IPS-20b (cell line): ENCODE measurements around the gene PERCC1.

ENCODE experiments used
- H3K27ac ChIP-seq: one replicate; pipeline ENCODE4 v1.5.1; 2013; ENCODE audit warnings: low read length
- H3K27me3 ChIP-seq: 2 replicates; pipeline ENCODE4 v1.6.1; 2013; ENCODE audit warnings: mild to moderate bottlenecking, low read length, inconsistent platforms; ENCODE audit not compliant: insufficient read depth
- H3K36me3 ChIP-seq: 2 replicates; pipeline ENCODE4 v1.6.1; 2013; ENCODE audit warnings: low read depth, mild to moderate bottlenecking, inconsistent platforms, low read length, moderate library complexity; ENCODE audit not compliant: insufficient read depth
- H3K4me1 ChIP-seq: 2 replicates; pipeline ENCODE4 v1.6.1; 2013; ENCODE audit warnings: mild to moderate bottlenecking, control low read depth, inconsistent platforms, low read length, moderate library complexity; ENCODE audit not compliant: insufficient read depth
- H3K4me3 ChIP-seq: 2 replicates; pipeline ENCODE4 v1.5.1; 2013; ENCODE audit warnings: mild to moderate bottlenecking, low read length, inconsistent platforms
- H3K9ac ChIP-seq: 2 replicates; pipeline ENCODE4 v1.6.1; 2013; ENCODE audit warnings: low read depth, mild to moderate bottlenecking, inconsistent platforms, low read length, moderate library complexity
- H3K9me3 ChIP-seq: 2 replicates; pipeline ENCODE4 v1.6.1; 2013; ENCODE audit warnings: mild to moderate bottlenecking, low read depth, low read length, inconsistent platforms; ENCODE audit not compliant: insufficient read depth

Gene PERCC1

DNA sequence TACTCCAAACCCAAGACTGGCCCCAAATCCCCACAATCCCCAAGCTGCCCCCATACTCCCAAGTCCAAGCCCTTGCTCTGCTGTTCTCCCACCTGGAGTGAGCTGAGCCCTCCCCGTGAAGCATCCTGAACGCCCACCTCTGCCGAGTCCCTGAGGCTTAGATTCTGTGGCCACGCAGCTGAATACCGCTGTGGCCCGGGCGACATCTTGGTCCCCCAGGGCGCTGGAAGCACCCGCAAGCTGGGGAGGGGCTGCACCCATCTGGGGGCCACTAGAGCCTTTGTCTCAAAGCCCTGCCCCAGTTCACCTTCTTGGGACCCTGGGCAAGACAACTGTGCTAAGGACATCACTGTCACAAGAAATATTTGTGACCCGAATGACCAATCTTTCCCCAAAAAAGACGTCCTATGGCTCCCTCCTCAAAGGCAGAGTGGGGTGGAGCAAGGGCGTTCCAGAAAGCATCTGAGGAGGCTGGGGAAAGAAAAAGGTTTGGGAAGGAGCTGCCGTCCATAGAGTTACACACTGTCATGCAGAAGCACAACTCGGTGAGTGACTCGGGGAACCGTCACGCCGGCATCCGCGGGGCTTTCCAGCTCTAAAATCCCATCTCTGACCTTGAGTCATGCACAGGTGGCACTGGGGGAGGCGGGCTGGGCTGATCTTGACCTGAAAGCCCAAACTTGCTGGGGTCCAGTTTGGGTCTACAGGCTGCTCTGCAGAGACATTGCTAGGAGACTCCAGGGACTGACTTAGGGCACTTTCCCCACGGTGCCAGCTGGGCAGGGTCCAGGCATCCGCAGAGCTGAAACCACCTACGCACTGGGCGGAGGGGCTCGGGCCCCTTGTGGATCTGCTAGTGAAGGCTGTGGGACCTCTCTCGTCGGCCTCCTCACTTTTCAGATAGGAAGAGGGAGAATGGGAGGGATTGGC is 51.3 kb downstream of the PERCC1 start:
- Histone ChIP-seq H3K9me3 (no peaks in the 10 kb centered on the region), H3K36me3 (no peaks in the 10 kb centered on the region), H3K27ac (no peak overlapping the region), H3K9ac (no peak overlapping the region), H3K4me3 (no peak overlapping the region), H3K4me1 (no peaks in the 10 kb centered on the region), H3K27me3 (peaks cover 17% of the 10 kb centered on the region)
